Measurements from ENCODE around the gene MED27.

- TF ChIP-seq ZFX (IDR thresholded peaks at IDR 0.05): no peak
- TF ChIP-seq, protein P1, sequence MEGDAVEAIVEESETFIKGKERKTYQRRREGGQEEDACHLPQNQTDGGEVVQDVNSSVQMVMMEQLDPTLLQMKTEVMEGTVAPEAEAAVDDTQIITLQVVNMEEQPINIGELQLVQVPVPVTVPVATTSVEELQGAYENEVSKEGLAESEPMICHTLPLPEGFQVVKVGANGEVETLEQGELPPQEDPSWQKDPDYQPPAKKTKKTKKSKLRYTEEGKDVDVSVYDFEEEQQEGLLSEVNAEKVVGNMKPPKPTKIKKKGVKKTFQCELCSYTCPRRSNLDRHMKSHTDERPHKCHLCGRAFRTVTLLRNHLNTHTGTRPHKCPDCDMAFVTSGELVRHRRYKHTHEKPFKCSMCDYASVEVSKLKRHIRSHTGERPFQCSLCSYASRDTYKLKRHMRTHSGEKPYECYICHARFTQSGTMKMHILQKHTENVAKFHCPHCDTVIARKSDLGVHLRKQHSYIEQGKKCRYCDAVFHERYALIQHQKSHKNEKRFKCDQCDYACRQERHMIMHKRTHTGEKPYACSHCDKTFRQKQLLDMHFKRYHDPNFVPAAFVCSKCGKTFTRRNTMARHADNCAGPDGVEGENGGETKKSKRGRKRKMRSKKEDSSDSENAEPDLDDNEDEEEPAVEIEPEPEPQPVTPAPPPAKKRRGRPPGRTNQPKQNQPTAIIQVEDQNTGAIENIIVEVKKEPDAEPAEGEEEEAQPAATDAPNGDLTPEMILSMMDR (conservative IDR thresholded peaks at IDR 0.05): no peak
These were observed 66.8 kb downstream of the MED27 start for GRCh38 chr9:132012704-132013357.

Data from C4-2B (cell line).